HFFc6 (cell line): Measurements from ENCODE around the gene AUTS2. TPM values are rescaled to one million over a fixed set of nuclear protein-coding genes. Genes with fewer than 3 reads are reported as not detected.

Experiments
- DNase-seq: peaks from one replicate; pipeline ENCODE4 v3.0.0-alpha.2; 2018
- H3K27ac Mint-ChIP-seq: 2 replicates; pipeline ENCODE4 v1.8.0; 2020; ENCODE audit warnings: mild to moderate bottlenecking, mixed read lengths
- H3K27me3 Mint-ChIP-seq: 2 replicates; pipeline ENCODE4 v1.8.0; 2021; ENCODE audit warnings: mild to moderate bottlenecking, moderate library complexity, mixed read lengths; ENCODE audit not compliant: insufficient read depth
- H3K36me3 Mint-ChIP-seq: 2 replicates; pipeline ENCODE4 v1.8.0; 2021; ENCODE audit warnings: low read depth, mixed read lengths
- H3K4me1 Mint-ChIP-seq: 2 replicates; pipeline ENCODE4 v1.8.0; 2020; ENCODE audit warnings: low read depth, mixed read lengths
- H3K4me3 Mint-ChIP-seq: 2 replicates; pipeline ENCODE4 v1.8.0; 2020; ENCODE audit warnings: mild to moderate bottlenecking, moderate library complexity, mixed read lengths
- H3K9me3 Mint-ChIP-seq: 2 replicates; pipeline ENCODE4 v1.8.0; 2020; ENCODE audit warnings: mild to moderate bottlenecking, mixed read lengths
- CTCF ChIP-seq: fragments of 200-600 bp; sonication (generic); IDR thresholded peaks from 2 replicates; pipeline ENCODE4 v1.5.0; 2021; ENCODE audit warnings: antibody characterized with exemption, mild to moderate bottlenecking
- total RNA-seq, 6 experiments: library from RNA; stranded (reverse); fragmentation: NEBNext Ultra II Directional; extraction: Animal tissue kit (Norgen Biotek cat#: 25700); gene quantifications; 2 replicates in 1 of 6; 3 replicates in 5 of 6; pipeline ENCODE4 v1.2.3, GENCODE V29; 2021

The AUTS2 gene
- total RNA-seq, 6 experiments from 2014 or later = 0.02 to 0.19 (median 0.16) TPM; not detected in 2

GRCh38 chr7:70460071-70460470 is 861.8 kb downstream of the AUTS2 start:
- H3K27ac Mint-ChIP-seq = no peak overlapping the region
- no peak overlapping the region for H3K4me3 Mint-ChIP-seq
- H3K4me1 Mint-ChIP-seq = no peaks in the 10 kb centered on the region

DNA sequence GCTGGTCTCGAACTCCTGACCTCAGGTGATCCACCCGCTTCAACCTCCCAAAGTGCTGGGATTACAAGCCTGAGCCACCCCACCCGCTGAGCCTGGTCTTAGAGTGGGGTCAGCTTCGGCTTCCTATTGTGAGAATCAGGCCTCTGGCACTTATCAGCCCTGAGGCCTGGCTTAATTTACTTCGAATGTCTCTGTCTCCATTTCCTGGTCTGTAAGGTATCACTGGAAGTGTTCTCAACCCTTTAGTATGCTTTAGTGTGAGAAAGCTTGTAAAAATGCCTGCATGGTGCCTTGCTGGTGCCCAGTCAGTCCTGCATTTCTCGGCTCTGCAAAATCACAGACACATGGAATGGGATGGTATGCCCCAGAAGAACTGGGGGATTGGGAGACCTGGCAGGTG is 862.3 kb downstream of the AUTS2 start:
- Mint-ChIP-seq H3K9me3 (peaks cover 52% of the 10 kb centered on the region), H3K36me3 (no peaks in the 10 kb centered on the region), H3K4me3 (no peak overlapping the region), H3K27ac (no peak overlapping the region), H3K27me3 (no peaks in the 10 kb centered on the region), H3K4me1 (no peaks in the 10 kb centered on the region)
- DNase-seq = no peak
- TF ChIP-seq CTCF = no peak

More at GRCh38 chr7:70460071-70460470, 861.8 kb downstream of the AUTS2 start:
- H3K36me3 Mint-ChIP-seq = no peaks in the 10 kb centered on the region
- peaks cover 54% of the 10 kb centered on the region for H3K9me3 Mint-ChIP-seq
- TF ChIP-seq CTCF = no peak
- no peaks in the 10 kb centered on the region for H3K27me3 Mint-ChIP-seq
- DNase-seq = no peak

GRCh38 chr7:70463352-70463938 is 865.2 kb downstream of the AUTS2 start:
- no peaks in the 10 kb centered on the region; the same call in 1 of the 2 replicates for H3K36me3 Mint-ChIP-seq
- no peaks in the 10 kb centered on the region for H3K4me1 Mint-ChIP-seq

DNA sequence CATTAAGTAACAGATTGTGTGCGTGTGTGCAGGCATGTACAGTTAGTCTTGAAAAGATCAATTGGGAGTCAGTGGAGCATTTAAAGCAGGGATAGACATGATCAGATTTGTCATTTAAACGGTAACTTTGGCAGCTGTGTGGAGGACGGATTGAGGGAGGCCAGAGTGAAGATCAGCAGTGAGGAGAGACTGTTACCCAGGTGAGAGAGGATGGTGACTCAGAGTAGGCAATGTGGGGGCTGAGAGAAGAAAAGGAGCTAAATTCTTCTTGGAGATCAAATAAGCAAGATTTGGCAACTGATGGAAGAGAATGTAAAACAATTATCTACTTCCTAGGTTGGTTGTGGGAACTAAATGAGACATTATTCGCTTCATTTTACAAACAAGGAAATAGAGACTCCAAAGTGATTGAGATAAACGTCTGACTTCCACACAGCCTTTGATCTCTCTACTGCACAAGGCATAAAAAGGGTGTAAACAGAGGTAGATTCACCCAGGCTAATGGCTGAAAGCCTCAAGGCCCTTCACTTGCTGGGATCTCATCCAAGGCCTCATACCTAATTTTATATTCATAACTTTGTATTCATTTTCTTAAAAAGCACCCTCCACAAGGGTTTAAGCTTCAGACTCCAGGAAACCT is 868.6 kb downstream of the AUTS2 start:
- Mint-ChIP-seq H3K36me3 (no peaks in the 10 kb centered on the region; the same call in 1 of the 2 replicates), H3K27ac (no peak overlapping the region), H3K27me3 (no peaks in the 10 kb centered on the region), H3K4me3 (no peak overlapping the region), H3K9me3 (peaks cover 69% of the 10 kb centered on the region), H3K4me1 (no peaks in the 10 kb centered on the region)
- TF ChIP-seq CTCF = no peak
- no peak for DNase-seq

More at GRCh38 chr7:70463352-70463938, 865.2 kb downstream of the AUTS2 start:
- Mint-ChIP-seq H3K9me3 (peaks cover 59% of the 10 kb centered on the region), H3K27me3 (no peaks in the 10 kb centered on the region), H3K27ac (no peak overlapping the region), H3K4me3 (no peak overlapping the region)
- no peak for DNase-seq
- TF ChIP-seq CTCF = no peak

GRCh38 chr7:70470746-70471145 is 872.5 kb downstream of the AUTS2 start:
- Mint-ChIP-seq H3K27me3 (no peaks in the 10 kb centered on the region), H3K4me3 (no peak overlapping the region), H3K36me3 (no peaks in the 10 kb centered on the region; the same call in 1 of the 2 replicates), H3K27ac (no peak overlapping the region), H3K4me1 (no peaks in the 10 kb centered on the region), H3K9me3 (peaks cover 63% of the 10 kb centered on the region)
- DNase-seq = no peak
- no peak for TF ChIP-seq CTCF
